Activated naive CD4-positive, alpha-beta T cell treated with anti-CD3 and anti-CD28 coated beads, Interleukin-2, amount 10 ng/mL, durations not matched to agents 7 days and 5 days (primary cell): ENCODE measurements around the gene YEATS2.
A peak's percentile ranks its signal among the peaks of the same experiment; 100 is the strongest.
"Not testable (repeated sequence)": the region's sequence is repeated elsewhere in the genome, so short reads cannot be mapped to it uniquely, and the experiment has no call there.

Experiments
- CTCF ChIA-PET: fragments of 350-600 bp; sonication (Branson Sonifier 250); formaldehyde crosslinking; loops from one replicate; lab custom pipeline; 2021; ENCODE audit warnings: antibody characterized with exemption; lab: Charles Lee
- DNase-seq: peaks from one replicate; pipeline ENCODE4 v3.0.0-alpha.2; 2020
- H3K27ac Mint-ChIP-seq: one replicate; pipeline ENCODE4 v1.8.0; 2021; ENCODE audit warnings: mild to moderate bottlenecking, moderate library complexity, mixed read lengths
- H3K27me3 Mint-ChIP-seq: one replicate; pipeline ENCODE4 v1.8.0; 2021; ENCODE audit warnings: mild to moderate bottlenecking, mixed read lengths
- H3K36me3 Mint-ChIP-seq: one replicate; pipeline ENCODE4 v1.8.0; 2021; ENCODE audit warnings: mixed read lengths
- H3K4me1 Mint-ChIP-seq: one replicate; pipeline ENCODE4 v1.8.0; 2021; ENCODE audit warnings: mixed read lengths
- H3K4me3 Mint-ChIP-seq: one replicate; pipeline ENCODE4 v1.8.0; 2021; ENCODE audit warnings: mild to moderate bottlenecking, moderate library complexity, mixed read lengths
- H3K9me3 Mint-ChIP-seq: one replicate; pipeline ENCODE4 v1.8.0; 2021; ENCODE audit warnings: mixed read lengths

YEATS2 gene

GRCh38 chr3:183697610-183698317 is at the start of gene YEATS2:
Gene YEATS2, plus strand, starts transcription at chr3:183697797. Its CDS starts 17,366 bp downstream, at chr3:183715163.
- DNase-seq: peak; percentile 76
- H3K9me3 Mint-ChIP-seq: no peaks in the 10 kb centered on the region
- CTCF ChIA-PET: interaction anchor here (0.7 to 0.8 kb wide), 2 partner anchors 70 to 218 kb away, joined by 3 read pairs; no protein-coding TSS in a partner anchor
- H3K4me3 Mint-ChIP-seq: peak within 1 kb of the TSS; percentile 76
- H3K4me1 Mint-ChIP-seq: peaks cover 41% of the 10 kb centered on the region
- H3K27me3 Mint-ChIP-seq: peaks cover 8% of the 10 kb centered on the region
- H3K27ac Mint-ChIP-seq: peak within 1 kb of the TSS; percentile 94
- H3K36me3 Mint-ChIP-seq: peaks cover 22% of the 10 kb centered on the region

GRCh38 chr3:183650554-183650953 is 47.0 kb upstream of the YEATS2 start:
- no peaks in the 10 kb centered on the region for H3K27me3 Mint-ChIP-seq
- no peaks in the 10 kb centered on the region for H3K4me1 Mint-ChIP-seq
- H3K36me3 Mint-ChIP-seq: peaks cover 42% of the 10 kb centered on the region
- DNase-seq: no peak
- H3K9me3 Mint-ChIP-seq: peaks cover 38% of the 10 kb centered on the region
- CTCF ChIA-PET: no interaction called here
- no peak overlapping the region for H3K4me3 Mint-ChIP-seq
- H3K27ac Mint-ChIP-seq: no peak overlapping the region

- H3K36me3 Mint-ChIP-seq: peaks cover 49% of the 10 kb centered on the region
- H3K9me3 Mint-ChIP-seq: peaks cover 42% of the 10 kb centered on the region
- H3K4me3 Mint-ChIP-seq: no peak overlapping the region
- no peak for DNase-seq
- CTCF ChIA-PET: no interaction called here
- peak overlapping the region; percentile 45 for H3K27ac Mint-ChIP-seq
- H3K27me3 Mint-ChIP-seq: no peaks in the 10 kb centered on the region
- H3K4me1 Mint-ChIP-seq: no peaks in the 10 kb centered on the region
Measured at GRCh38 chr3:183653209-183654064, 44.2 kb upstream of the YEATS2 start.

- Mint-ChIP-seq H3K36me3 (peaks cover 53% of the 10 kb centered on the region), H3K27ac (no peak overlapping the region), H3K4me1 (peaks cover 2% of the 10 kb centered on the region), H3K27me3 (no peaks in the 10 kb centered on the region), H3K4me3 (no peak overlapping the region), H3K9me3 (peaks cover 42% of the 10 kb centered on the region)
- CTCF ChIA-PET: no interaction called here
- DNase-seq: no peak
Measured at GRCh38 chr3:183654727-183655126, 42.9 kb upstream of the YEATS2 start.

GRCh38 chr3:183662099-183662498 is 35.5 kb upstream of the YEATS2 start:
- Mint-ChIP-seq H3K4me3 (no peak overlapping the region), H3K27me3 (no peaks in the 10 kb centered on the region), H3K4me1 (peaks cover 2% of the 10 kb centered on the region), H3K27ac (no peak overlapping the region), H3K9me3 (no peaks in the 10 kb centered on the region), H3K36me3 (peaks cover 34% of the 10 kb centered on the region)
- DNase-seq: no peak
- CTCF ChIA-PET: no interaction called here

GRCh38 chr3:183664913-183665381 is 32.6 kb upstream of the YEATS2 start:
- DNase-seq: no peak
- CTCF ChIA-PET: no interaction called here
- Mint-ChIP-seq H3K27me3 (no peaks in the 10 kb centered on the region), H3K4me3 (no peak overlapping the region), H3K9me3 (no peaks in the 10 kb centered on the region), H3K27ac (no peak overlapping the region), H3K4me1 (no peaks in the 10 kb centered on the region), H3K36me3 (peaks cover 29% of the 10 kb centered on the region)

- Mint-ChIP-seq H3K4me3 (no peak overlapping the region), H3K27ac (no peak overlapping the region), H3K9me3 (no peaks in the 10 kb centered on the region), H3K27me3 (no peaks in the 10 kb centered on the region), H3K4me1 (no peaks in the 10 kb centered on the region), H3K36me3 (peaks cover 10% of the 10 kb centered on the region)
- no peak for DNase-seq
- CTCF ChIA-PET: no interaction called here
Measured at GRCh38 chr3:183680061-183680460, 17.5 kb upstream of the YEATS2 start.

GRCh38 chr3:183687705-183688104 is 9.9 kb upstream of the YEATS2 start:
- no peaks in the 10 kb centered on the region for H3K27me3 Mint-ChIP-seq
- H3K9me3 Mint-ChIP-seq: no peaks in the 10 kb centered on the region
- H3K4me3 Mint-ChIP-seq: no peak overlapping the region
- CTCF ChIA-PET: no interaction called here
- H3K36me3 Mint-ChIP-seq: peaks cover under 1% of the 10 kb centered on the region
- no peaks in the 10 kb centered on the region for H3K4me1 Mint-ChIP-seq
- no peak overlapping the region for H3K27ac Mint-ChIP-seq
- DNase-seq: no peak

GRCh38 chr3:183688874-183689273 is 8.7 kb upstream of the YEATS2 start:
- no peaks in the 10 kb centered on the region for H3K36me3 Mint-ChIP-seq
- CTCF ChIA-PET: no interaction called here

GRCh38 chr3:183689621-183690020 is 8.0 kb upstream of the YEATS2 start:
- H3K27ac Mint-ChIP-seq, H3K4me1 Mint-ChIP-seq, CTCF ChIA-PET, H3K4me3 Mint-ChIP-seq, H3K9me3 Mint-ChIP-seq, H3K27me3 Mint-ChIP-seq, H3K36me3 Mint-ChIP-seq, DNase-seq: not testable (repeated sequence)

More at GRCh38 chr3:183688874-183689273, 8.7 kb upstream of the YEATS2 start:
- no peak for DNase-seq
- no peak overlapping the region for H3K27ac Mint-ChIP-seq
- H3K4me1 Mint-ChIP-seq: no peaks in the 10 kb centered on the region
- no peaks in the 10 kb centered on the region for H3K27me3 Mint-ChIP-seq
- H3K9me3 Mint-ChIP-seq: no peaks in the 10 kb centered on the region
- no peak overlapping the region for H3K4me3 Mint-ChIP-seq

- Mint-ChIP-seq H3K4me1 (no peaks in the 10 kb centered on the region), H3K36me3 (no peaks in the 10 kb centered on the region), H3K4me3 (no peak overlapping the region), H3K27ac (no peak overlapping the region), H3K27me3 (peaks cover 5% of the 10 kb centered on the region), H3K9me3 (no peaks in the 10 kb centered on the region)
- CTCF ChIA-PET: no interaction called here
- no peak for DNase-seq
Measured at GRCh38 chr3:183690402-183690995, 7.1 kb upstream of the YEATS2 start.

- Mint-ChIP-seq H3K27ac (no peak overlapping the region), H3K4me3 (no peak overlapping the region), H3K9me3 (no peaks in the 10 kb centered on the region), H3K27me3 (peaks cover 8% of the 10 kb centered on the region), H3K4me1 (peaks cover 5% of the 10 kb centered on the region), H3K36me3 (peaks cover 1% of the 10 kb centered on the region)
- CTCF ChIA-PET: no interaction called here
- no peak for DNase-seq
Measured at GRCh38 chr3:183692436-183692835, 5.2 kb upstream of the YEATS2 start.

- CTCF ChIA-PET: no interaction called here
- H3K27ac Mint-ChIP-seq: no peak overlapping the region
- no peak overlapping the region for H3K4me3 Mint-ChIP-seq
Measured at GRCh38 chr3:183695569-183696364, 1.8 kb upstream of the YEATS2 start.

More at GRCh38 chr3:183695569-183696364, 1.8 kb upstream of the YEATS2 start:
- no peak for DNase-seq
- Mint-ChIP-seq H3K27me3 (peaks cover 8% of the 10 kb centered on the region), H3K9me3 (no peaks in the 10 kb centered on the region), H3K4me1 (peaks cover 30% of the 10 kb centered on the region), H3K36me3 (peaks cover 17% of the 10 kb centered on the region)
